SU-DHL-6 (cell line): Measurements from ENCODE around the gene RAET1G.

Source experiments
- CTCF ChIP-seq: fragments of 200-600 bp; sonication (generic); IDR thresholded peaks from one replicate; pipeline ENCODE4 v1.5.1; 2017; ENCODE audit warnings: antibody characterized with exemption, mild to moderate bottlenecking, low read length, moderate library complexity; ENCODE audit not compliant: insufficient read depth, poor library complexity, severe bottlenecking
- EZH2phosphoT487 ChIP-seq: fragments of 200-600 bp; sonication (generic), shearing (Covaris generic); conservative IDR thresholded peaks from 2 replicates; pipeline ENCODE4 v1.6.1; 2018; ENCODE audit warnings: mild to moderate bottlenecking, antibody characterized with exemption, low read length, moderate library complexity, mixed read lengths

DNA sequence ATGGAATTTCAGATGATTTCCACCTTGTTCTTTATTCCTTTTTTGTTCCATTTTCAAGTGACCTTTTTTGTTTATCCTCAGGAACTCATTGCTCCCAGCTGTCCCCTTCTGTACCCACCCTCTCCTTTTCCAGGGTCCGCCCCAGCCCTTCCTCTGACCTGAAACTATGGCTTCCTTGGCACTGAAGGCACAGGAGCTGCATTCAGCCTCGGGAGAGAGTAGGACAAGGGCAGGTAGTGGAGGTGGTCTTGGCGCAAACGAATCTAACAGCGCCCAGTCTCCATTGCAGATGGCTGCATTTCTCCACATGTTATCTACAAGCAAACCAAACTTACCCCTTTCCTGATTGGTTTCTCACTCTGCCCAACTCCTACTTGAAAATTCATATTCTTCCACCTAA lies 10.1 kb upstream of the RAET1G start:
- TF ChIP-seq CTCF (no peak), EZH2phosphoT487 (no peak)
